Mucosa of rectum (tissue), 2 donors: ENCODE results near the gene LARP6.

Experiments
- H3K27ac ChIP-seq, 2 donors: one replicate each; pipeline ENCODE4 v1.7.0; 2013; ENCODE audit warnings: inconsistent platforms in 2 of 2, low read depth in 2 of 2, low read length in 2 of 2
- H3K27me3 ChIP-seq, 2 donors: one replicate each; pipeline ENCODE4 v1.7.0; 2013; ENCODE audit warnings: low read length in 2 of 2; ENCODE audit not compliant: control insufficient read depth in 2 of 2, insufficient read depth in 2 of 2
- H3K36me3 ChIP-seq, 2 donors: one replicate each; pipeline ENCODE4 v1.7.0; 2013; ENCODE audit warnings: low read length in 2 of 2; ENCODE audit not compliant: control insufficient read depth in 2 of 2, insufficient read depth in 2 of 2
- H3K4me1 ChIP-seq, 2 donors: one replicate each; pipeline ENCODE4 v1.7.0; 2013; ENCODE audit warnings: low read length in 2 of 2, mild to moderate bottlenecking in 1 of 2; ENCODE audit not compliant: control insufficient read depth in 2 of 2, insufficient read depth in 2 of 2
- H3K4me3 ChIP-seq, 2 donors: one replicate each; pipeline ENCODE4 v1.7.0; 2013; ENCODE audit warnings: low read length in 2 of 2
- H3K9ac ChIP-seq, 2 donors: one replicate each; pipeline ENCODE4 v1.7.0; 2013; ENCODE audit warnings: low read length in 2 of 2, low read depth in 1 of 2, mild to moderate bottlenecking in 1 of 2
- H3K9me3 ChIP-seq, 2 donors: one replicate each; pipeline ENCODE4 v1.7.0; 2013; ENCODE audit warnings: low read length in 2 of 2; ENCODE audit not compliant: control insufficient read depth in 2 of 2
- donor health status: healthy.
- donor health status: Normal muscosa, but diverticular disease.

LARP6 gene

GRCh38 chr15:70796516-70797310 lies 57.2 kb downstream of the LARP6 start:
- Histone ChIP-seq H3K27me3 (no peaks in the 10 kb centered on the region), H3K9ac (no peak overlapping the region), H3K4me3 (no peak overlapping the region), H3K27ac (no peak overlapping the region), H3K4me1 (peaks cover 0 to 4% of the 10 kb centered on the region in 2 donors), H3K9me3 (no peaks in the 10 kb centered on the region), H3K36me3 (no peaks in the 10 kb centered on the region)

GRCh38 chr15:70795311-70795665 lies 58.7 kb downstream of the LARP6 start:
- Histone ChIP-seq H3K27me3 (no peaks in the 10 kb centered on the region), H3K27ac (peak overlapping the region in 1 of 2 donors; percentile 13), H3K9me3 (no peaks in the 10 kb centered on the region), H3K9ac (no peak overlapping the region), H3K4me3 (no peak overlapping the region), H3K36me3 (no peaks in the 10 kb centered on the region), H3K4me1 (peaks cover 0 to 4% of the 10 kb centered on the region in 2 donors)

- Histone ChIP-seq H3K27ac (peak overlapping the region in 1 of 2 donors; percentile 6), H3K4me3 (no peak overlapping the region), H3K36me3 (no peaks in the 10 kb centered on the region), H3K4me1 (peaks cover 0 to 4% of the 10 kb centered on the region in 2 donors), H3K9ac (no peak overlapping the region), H3K9me3 (no peaks in the 10 kb centered on the region), H3K27me3 (no peaks in the 10 kb centered on the region)
Measured at GRCh38 chr15:70794596-70795310, 59.2 kb downstream of the LARP6 start.

GRCh38 chr15:70793694-70794093 lies 60.3 kb downstream of the LARP6 start:
- peaks cover 4% of the 10 kb centered on the region in 2 donors for H3K4me1 ChIP-seq
- no peaks in the 10 kb centered on the region for H3K9me3 ChIP-seq
- H3K9ac ChIP-seq = no peak overlapping the region
- H3K4me3 ChIP-seq = no peak overlapping the region
- peaks cover 0 to 2% of the 10 kb centered on the region in 2 donors for H3K27me3 ChIP-seq
- no peak overlapping the region for H3K27ac ChIP-seq
- no peaks in the 10 kb centered on the region for H3K36me3 ChIP-seq

- no peaks in the 10 kb centered on the region for H3K9me3 ChIP-seq
- peaks cover 4% of the 10 kb centered on the region in 2 donors for H3K4me1 ChIP-seq
- H3K27me3 ChIP-seq = peaks cover 0 to 2% of the 10 kb centered on the region in 2 donors
Measured at GRCh38 chr15:70792171-70792573, 61.8 kb downstream of the LARP6 start.

GRCh38 chr15:70791259-70791658 lies 62.7 kb downstream of the LARP6 start:
- H3K27ac ChIP-seq = no peak overlapping the region
- H3K4me1 ChIP-seq = peaks cover 4% of the 10 kb centered on the region in 2 donors
- H3K4me3 ChIP-seq = no peak overlapping the region
- peaks cover 0 to 2% of the 10 kb centered on the region in 2 donors for H3K27me3 ChIP-seq
- no peaks in the 10 kb centered on the region for H3K9me3 ChIP-seq
- H3K9ac ChIP-seq = no peak overlapping the region
- H3K36me3 ChIP-seq = no peaks in the 10 kb centered on the region

More at GRCh38 chr15:70792171-70792573, 61.8 kb downstream of the LARP6 start:
- Histone ChIP-seq H3K36me3 (no peaks in the 10 kb centered on the region), H3K9ac (no peak overlapping the region), H3K27ac (no peak overlapping the region), H3K4me3 (no peak overlapping the region)

- Histone ChIP-seq H3K27me3 (peaks cover 0 to 2% of the 10 kb centered on the region in 2 donors), H3K36me3 (no peaks in the 10 kb centered on the region), H3K27ac (no peak overlapping the region), H3K9ac (no peak overlapping the region), H3K4me1 (peaks cover 0 to 4% of the 10 kb centered on the region in 2 donors), H3K9me3 (no peaks in the 10 kb centered on the region), H3K4me3 (no peak overlapping the region)
Measured at GRCh38 chr15:70789213-70789612, 64.7 kb downstream of the LARP6 start.

- no peaks in the 10 kb centered on the region for H3K9me3 ChIP-seq
- no peaks in the 10 kb centered on the region for H3K36me3 ChIP-seq
- no peak overlapping the region for H3K9ac ChIP-seq
- H3K4me3 ChIP-seq = no peak overlapping the region
- peaks cover 0 to 9% of the 10 kb centered on the region in 2 donors for H3K4me1 ChIP-seq
- peaks cover 0 to 2% of the 10 kb centered on the region in 2 donors for H3K27me3 ChIP-seq
- peak overlapping the region in 1 of 2 donors; percentile 55 for H3K27ac ChIP-seq
Measured at GRCh38 chr15:70788114-70789049, 65.6 kb downstream of the LARP6 start.

- no peaks in the 10 kb centered on the region for H3K9me3 ChIP-seq
- no peak overlapping the region for H3K4me3 ChIP-seq
- peaks cover 0 to 2% of the 10 kb centered on the region in 2 donors for H3K27me3 ChIP-seq
- H3K9ac ChIP-seq = no peak overlapping the region
- H3K4me1 ChIP-seq = peaks cover 0 to 9% of the 10 kb centered on the region in 2 donors
- no peaks in the 10 kb centered on the region for H3K36me3 ChIP-seq
- H3K27ac ChIP-seq = no peak overlapping the region
Measured at GRCh38 chr15:70786996-70787395, 67.0 kb downstream of the LARP6 start.
